Skeletal muscle satellite cell (primary cell): ENCODE data around the gene GHR.
"Not testable (repeated sequence)": the region's sequence is repeated elsewhere in the genome, so short reads cannot be mapped to it uniquely, and the experiment has no call there.

ENCODE experiments used
- H3K27me3 ChIP-seq: 2 replicates; pipeline ENCODE4 v1.7.0; 2013; ENCODE audit warnings: low read length; ENCODE audit not compliant: control insufficient read depth, insufficient read depth
- H3K36me3 ChIP-seq: 2 replicates; pipeline ENCODE4 v1.7.0; 2013; ENCODE audit warnings: mild to moderate bottlenecking, control low read depth, low read length; ENCODE audit not compliant: insufficient read depth
- H3K4me1 ChIP-seq: 2 replicates; pipeline ENCODE4 v1.7.0; 2013; ENCODE audit warnings: low read length; ENCODE audit not compliant: control insufficient read depth, insufficient read depth
- H3K4me2 ChIP-seq: 2 replicates; pipeline ENCODE4 v1.7.0; 2013; ENCODE audit warnings: mild to moderate bottlenecking, low read length
- H3K4me3 ChIP-seq: 2 replicates; pipeline ENCODE4 v1.7.0; 2013; ENCODE audit warnings: low read length
- H3K9ac ChIP-seq: 2 replicates; pipeline ENCODE4 v1.7.0; 2013; ENCODE audit warnings: mild to moderate bottlenecking, low read depth, low read length, moderate library complexity
- H3K9me3 ChIP-seq: replicated peaks from 2 replicates; pipeline ENCODE4 v1.7.0; 2013; ENCODE audit warnings: mild to moderate bottlenecking, control low read depth, low read length

The GHR gene

DNA sequence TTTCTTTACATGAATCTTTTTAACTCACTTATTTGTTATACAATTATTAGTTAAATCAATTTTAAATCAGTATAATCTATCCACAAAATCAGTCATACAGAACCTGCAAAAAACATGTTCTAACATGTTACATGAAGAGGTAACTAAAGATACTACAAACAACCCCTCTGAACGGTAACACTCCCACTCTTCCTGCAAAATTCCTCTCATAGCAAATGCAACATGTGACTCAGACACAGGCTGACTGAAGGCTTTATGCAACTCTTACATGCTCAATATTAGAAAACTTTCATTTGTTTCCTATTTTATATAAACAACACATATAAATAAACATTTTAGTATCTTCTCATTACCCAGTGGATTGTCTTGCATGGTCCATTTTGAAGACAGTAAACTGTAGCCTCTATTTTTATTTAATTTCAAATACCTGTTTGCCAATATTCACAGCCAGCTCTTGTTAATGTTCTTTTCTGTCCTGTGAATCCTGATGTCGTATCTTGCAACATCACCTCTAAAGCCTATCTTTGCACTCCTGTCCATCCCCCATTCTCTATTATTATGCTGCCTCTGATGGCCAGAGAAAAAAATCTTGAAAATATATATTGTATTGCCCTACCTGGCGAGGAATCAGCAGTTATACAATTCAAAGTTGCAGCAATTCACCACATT lies 232.9 kb downstream of the GHR start:
- no peak overlapping the region for H3K4me3 ChIP-seq

DNA sequence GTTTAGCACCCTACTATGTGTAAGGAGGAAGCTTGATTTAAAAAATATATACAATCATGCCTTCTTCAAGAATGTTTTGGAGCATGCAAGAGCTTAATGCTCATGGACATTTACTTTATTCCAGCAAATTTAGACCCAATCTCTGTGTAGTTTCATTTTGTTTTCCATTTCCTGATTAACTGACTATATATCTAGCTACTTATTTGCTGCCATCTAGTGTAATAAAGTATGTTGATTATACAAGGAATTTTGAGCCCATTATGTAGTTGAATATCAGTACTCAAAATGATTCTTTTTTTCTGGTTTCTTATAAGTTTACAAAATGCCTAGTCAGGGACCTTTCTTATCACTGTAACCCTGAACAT lies 233.4 kb downstream of the GHR start:
- Histone ChIP-seq H3K27me3 (no peaks in the 10 kb centered on the region), H3K4me3 (no peak overlapping the region), H3K36me3 (no peaks in the 10 kb centered on the region), H3K4me2 (peak overlapping the region; percentile 48), H3K4me1 (peaks cover 9% of the 10 kb centered on the region), H3K9ac (no peak overlapping the region), H3K9me3 (no peaks in the 10 kb centered on the region)

More for the DNA sequence above, 232.9 kb downstream of the GHR start:
- Histone ChIP-seq H3K9ac (no peak overlapping the region), H3K4me2 (peak overlapping the region; percentile 48), H3K27me3 (no peaks in the 10 kb centered on the region), H3K36me3 (no peaks in the 10 kb centered on the region), H3K4me1 (peaks cover 9% of the 10 kb centered on the region), H3K9me3 (no peaks in the 10 kb centered on the region)

DNA sequence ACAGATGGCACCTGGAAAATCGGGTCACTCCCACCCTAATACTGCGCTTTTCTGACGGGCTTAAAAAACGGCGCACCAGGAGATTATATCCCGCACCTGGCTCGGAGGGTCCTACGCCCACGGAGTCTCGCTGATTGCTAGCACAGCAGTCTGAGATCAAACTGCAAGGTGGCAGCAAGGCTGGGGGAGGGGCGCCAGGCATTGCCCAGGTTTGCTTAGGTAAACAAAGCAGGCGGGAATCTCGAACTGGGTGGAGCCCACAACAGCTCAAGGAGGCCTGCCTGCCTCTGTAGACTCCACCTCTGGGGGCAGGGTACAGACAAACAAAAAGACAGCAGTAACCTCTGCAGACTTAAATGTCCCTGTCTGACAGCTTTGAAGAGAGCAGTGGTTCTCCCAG lies 236.6 kb downstream of the GHR start:
- H3K9me3 ChIP-seq, H3K36me3 ChIP-seq, H3K27me3 ChIP-seq, H3K4me2 ChIP-seq, H3K4me1 ChIP-seq, H3K4me3 ChIP-seq, H3K9ac ChIP-seq: not testable (repeated sequence)

DNA sequence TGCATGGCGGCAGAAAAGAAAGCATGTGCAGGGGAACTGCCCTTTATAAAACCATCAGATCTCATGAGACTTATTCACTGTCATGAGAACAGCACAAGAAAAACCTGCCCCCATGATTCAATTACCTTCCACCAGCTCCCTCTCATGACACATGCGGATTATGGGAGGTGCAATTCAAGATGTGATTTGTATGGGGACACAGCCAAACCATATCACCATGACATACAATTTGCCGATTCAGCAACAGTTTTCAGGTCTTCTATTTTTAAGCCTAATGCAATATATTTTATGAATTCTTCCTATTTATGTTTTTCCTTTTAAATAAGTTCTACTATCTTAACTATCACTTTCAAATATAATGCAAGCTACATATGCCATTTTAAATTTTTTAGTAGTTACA lies 242.6 kb downstream of the GHR start:
- no peak overlapping the region for H3K4me3 ChIP-seq
- no peaks in the 10 kb centered on the region for H3K9me3 ChIP-seq
- no peaks in the 10 kb centered on the region for H3K27me3 ChIP-seq
- no peaks in the 10 kb centered on the region for H3K4me1 ChIP-seq
- no peak overlapping the region for H3K9ac ChIP-seq
- H3K36me3 ChIP-seq, result no peaks in the 10 kb centered on the region
- no peak overlapping the region for H3K4me2 ChIP-seq

DNA sequence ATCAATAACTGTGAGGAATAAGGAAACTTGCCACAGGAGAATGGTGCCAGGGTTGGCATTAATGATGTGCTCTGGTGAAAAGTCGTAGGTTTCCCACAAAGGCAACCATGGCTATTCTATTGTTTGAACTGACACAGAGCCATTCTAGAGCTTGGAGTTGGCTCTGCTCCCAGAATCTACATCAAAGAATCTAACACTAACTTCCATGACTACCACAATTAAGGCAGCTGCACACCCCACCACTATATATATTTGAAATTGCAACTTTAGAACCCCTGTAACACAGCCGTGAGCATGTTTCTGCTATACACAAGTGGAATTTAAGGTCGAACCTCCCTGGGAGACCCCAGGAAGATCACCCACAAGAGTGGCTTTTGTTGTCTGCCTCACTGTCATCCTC lies 243.6 kb downstream of the GHR start:
- Histone ChIP-seq H3K4me1 (no peaks in the 10 kb centered on the region), H3K9me3 (no peaks in the 10 kb centered on the region), H3K9ac (no peak overlapping the region), H3K27me3 (no peaks in the 10 kb centered on the region), H3K36me3 (no peaks in the 10 kb centered on the region), H3K4me2 (no peak overlapping the region), H3K4me3 (no peak overlapping the region)

DNA sequence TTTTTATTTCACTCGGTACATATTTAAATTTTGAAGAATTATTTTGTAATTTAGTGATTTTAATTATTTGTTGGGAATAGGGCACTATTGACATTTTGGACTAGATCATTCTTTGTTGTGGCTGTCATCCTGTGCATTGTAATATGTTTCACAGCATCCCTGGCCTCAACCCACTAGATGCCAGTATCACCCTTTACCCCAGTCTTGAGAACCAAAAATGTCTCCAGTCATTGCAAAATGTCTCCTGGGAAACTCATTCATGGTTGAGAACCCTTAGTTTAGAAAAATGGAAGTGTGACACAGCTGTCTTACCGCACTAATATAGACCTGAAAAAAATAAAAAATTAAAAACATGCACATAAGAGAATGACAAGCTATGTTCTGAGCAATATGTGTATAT lies 245.0 kb downstream of the GHR start:
- H3K36me3 ChIP-seq, result no peaks in the 10 kb centered on the region
- no peaks in the 10 kb centered on the region for H3K27me3 ChIP-seq
- H3K9ac ChIP-seq, result no peak overlapping the region
- no peaks in the 10 kb centered on the region for H3K9me3 ChIP-seq
- no peak overlapping the region for H3K4me3 ChIP-seq
- H3K4me1 ChIP-seq, result no peaks in the 10 kb centered on the region
- no peak overlapping the region for H3K4me2 ChIP-seq

DNA sequence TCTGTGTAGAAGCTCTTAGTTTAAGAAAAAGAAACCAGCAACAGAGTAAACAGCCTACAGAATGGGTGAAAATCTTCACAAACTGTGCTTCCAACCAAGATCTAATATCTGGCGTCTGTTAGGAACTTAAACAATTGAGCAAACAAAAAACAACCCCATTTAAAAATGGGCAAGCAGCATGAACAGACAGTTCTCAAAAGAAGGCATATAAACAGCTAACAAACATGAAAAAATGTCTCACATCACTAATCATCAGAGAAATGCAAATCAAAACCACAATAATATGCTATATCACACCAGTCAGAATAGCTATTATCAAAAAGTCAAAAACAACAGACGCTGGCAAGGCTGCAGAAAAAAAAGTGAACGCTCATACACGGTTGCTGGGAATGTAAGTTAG lies 249.7 kb downstream of the GHR start:
- H3K4me3 ChIP-seq, result no peak overlapping the region
- H3K27me3 ChIP-seq, result no peaks in the 10 kb centered on the region
- H3K9me3 ChIP-seq, result no peaks in the 10 kb centered on the region
- no peak overlapping the region for H3K9ac ChIP-seq
- no peak overlapping the region for H3K4me2 ChIP-seq
- no peaks in the 10 kb centered on the region for H3K4me1 ChIP-seq
- no peaks in the 10 kb centered on the region for H3K36me3 ChIP-seq

DNA sequence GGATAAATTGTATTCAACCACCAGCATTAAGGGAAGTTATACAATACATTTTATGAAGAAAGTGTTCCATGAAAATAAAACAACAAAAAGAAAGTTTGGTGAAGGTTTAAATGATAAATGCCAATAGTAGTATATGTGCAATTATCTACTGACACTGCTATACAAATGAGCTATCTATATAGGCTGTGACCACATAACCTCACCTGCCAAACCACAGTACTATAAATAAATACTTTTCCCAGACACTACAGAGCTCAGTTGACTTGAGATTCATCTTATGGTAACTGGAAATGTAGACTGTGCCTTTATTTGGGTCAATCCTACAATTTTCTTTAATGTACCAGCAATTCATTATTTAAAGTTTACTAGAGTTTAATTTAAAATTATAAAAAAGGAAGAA lies 252.4 kb downstream of the GHR start:
- no peak overlapping the region for H3K4me2 ChIP-seq
- H3K9me3 ChIP-seq, result no peaks in the 10 kb centered on the region
- no peak overlapping the region for H3K9ac ChIP-seq
- H3K27me3 ChIP-seq, result no peaks in the 10 kb centered on the region
- no peak overlapping the region for H3K4me3 ChIP-seq
- H3K36me3 ChIP-seq, result no peaks in the 10 kb centered on the region
- no peaks in the 10 kb centered on the region for H3K4me1 ChIP-seq

DNA sequence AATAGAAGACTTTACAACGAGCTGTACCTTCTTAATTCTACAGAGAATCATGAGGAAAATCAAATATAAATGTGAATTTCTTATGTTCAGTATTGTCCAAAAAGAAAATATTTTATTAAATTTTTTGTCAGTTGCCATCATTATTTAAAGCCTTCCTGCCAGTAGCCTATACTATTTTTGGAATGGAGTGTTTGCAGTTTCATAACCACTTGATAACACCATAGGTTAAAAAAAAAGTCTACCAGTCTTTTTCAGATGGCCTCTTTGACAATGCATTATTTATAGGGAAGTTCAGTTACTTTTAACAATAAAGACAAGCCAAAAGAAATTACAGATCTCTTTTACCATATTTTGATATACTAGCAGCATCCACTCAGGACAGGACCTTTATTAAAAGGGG lies 253.1 kb downstream of the GHR start:
- no peaks in the 10 kb centered on the region for H3K9me3 ChIP-seq
- no peak overlapping the region for H3K4me3 ChIP-seq
- no peaks in the 10 kb centered on the region for H3K4me1 ChIP-seq
- H3K4me2 ChIP-seq, result no peak overlapping the region
- no peaks in the 10 kb centered on the region for H3K27me3 ChIP-seq
- no peaks in the 10 kb centered on the region for H3K36me3 ChIP-seq
- H3K9ac ChIP-seq, result no peak overlapping the region

DNA sequence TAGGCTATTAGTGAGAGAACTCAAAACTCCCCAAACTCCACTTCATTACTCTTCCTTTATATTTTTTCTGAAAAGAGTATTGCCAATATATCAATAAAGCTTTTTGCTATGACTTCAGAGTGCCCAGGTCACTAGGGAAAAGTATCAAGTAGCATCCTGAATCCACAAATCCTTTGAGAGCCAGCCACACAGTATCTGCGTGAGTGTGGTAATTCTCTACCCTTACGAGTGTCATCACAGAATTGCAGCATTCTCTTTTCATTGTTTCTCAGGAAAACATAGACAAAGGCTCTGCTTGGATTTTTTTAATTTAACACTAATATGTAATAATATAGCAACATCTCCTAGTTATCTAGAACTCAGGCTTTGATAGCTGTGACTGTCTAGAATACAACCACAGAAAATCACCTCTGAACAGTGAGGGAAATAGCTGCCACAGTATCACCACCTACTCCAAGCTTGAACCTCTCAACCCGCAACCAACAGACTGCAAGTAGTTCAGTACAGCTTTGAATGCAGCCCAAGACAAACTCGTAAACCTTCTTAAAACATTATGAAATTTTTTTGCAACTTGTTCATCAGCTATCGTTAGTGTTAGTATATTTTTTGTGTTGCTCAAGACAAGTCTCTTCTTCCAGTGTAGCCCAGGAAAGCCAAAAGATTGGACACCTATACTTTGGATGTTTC lies 254.1 kb downstream of the GHR start:
- no peaks in the 10 kb centered on the region for H3K9me3 ChIP-seq
- no peak overlapping the region for H3K4me3 ChIP-seq
- H3K4me1 ChIP-seq, result no peaks in the 10 kb centered on the region
- no peaks in the 10 kb centered on the region for H3K27me3 ChIP-seq
- no peak overlapping the region for H3K4me2 ChIP-seq
- no peak overlapping the region for H3K9ac ChIP-seq
- no peaks in the 10 kb centered on the region for H3K36me3 ChIP-seq

DNA sequence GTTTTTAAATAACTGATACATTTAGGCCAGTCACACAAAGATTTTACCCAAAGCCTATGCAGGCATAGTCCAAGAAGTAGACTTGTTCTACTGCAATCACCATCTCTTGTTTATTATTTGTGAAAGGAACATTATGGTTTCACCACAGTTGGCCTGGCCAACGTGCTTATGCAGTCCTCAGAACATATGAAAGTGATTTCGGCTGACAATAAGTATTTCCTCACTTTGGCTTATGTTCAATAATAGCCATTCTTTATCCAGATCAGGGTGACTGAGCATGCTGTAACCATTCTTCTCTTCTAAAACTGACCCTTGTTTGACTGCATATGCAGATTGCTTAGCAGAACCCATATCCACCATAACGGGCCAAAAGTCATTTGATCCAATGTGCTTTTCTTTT lies 256.8 kb downstream of the GHR start:
- no peak overlapping the region for H3K4me3 ChIP-seq
- H3K9me3 ChIP-seq, result no peaks in the 10 kb centered on the region
- H3K27me3 ChIP-seq, result no peaks in the 10 kb centered on the region
- H3K9ac ChIP-seq, result no peak overlapping the region
- H3K36me3 ChIP-seq, result no peaks in the 10 kb centered on the region
- H3K4me2 ChIP-seq, result no peak overlapping the region
- H3K4me1 ChIP-seq, result no peaks in the 10 kb centered on the region

DNA sequence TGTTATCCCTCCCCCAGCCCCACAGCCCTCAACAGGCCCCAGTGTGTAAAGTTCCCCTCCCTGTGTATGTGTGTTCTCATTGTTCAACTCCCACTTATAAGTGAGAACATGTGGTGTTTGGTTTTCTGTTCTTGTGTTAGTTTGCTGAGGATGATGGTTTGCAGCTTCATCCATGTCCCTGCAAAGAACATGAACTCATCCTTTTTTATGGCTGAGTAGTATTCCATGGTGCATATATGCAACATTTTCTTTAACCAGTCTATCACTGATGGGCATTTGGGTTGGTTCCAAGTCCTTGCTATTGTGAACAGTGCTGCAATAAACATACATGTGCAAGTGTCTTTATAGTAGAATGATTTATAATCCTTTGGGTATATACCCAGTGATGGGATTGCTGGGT lies 261.8 kb downstream of the GHR start:
- not testable (repeated sequence) for H3K9ac ChIP-seq, H3K4me3 ChIP-seq, H3K36me3 ChIP-seq, H3K9me3 ChIP-seq, H3K27me3 ChIP-seq, H3K4me1 ChIP-seq, H3K4me2 ChIP-seq
